DND-41 (cell line): ENCODE results near the gene SPPL3.

Experiments
- ATAC-seq: fragments of 200-7000 bp; cut with Tn5 transposase; 3 replicates; pipeline ENCODE4 v1.9.1; 2021; ENCODE audit warnings: low read depth; ENCODE audit not compliant: insufficient read depth
- DNase-seq: peaks from one replicate; pipeline ENCODE4 v3.0.0-alpha.2; 2020
- H2AFZ ChIP-seq: 2 replicates; pipeline ENCODE4 v1.6.0; 2012; ENCODE audit warnings: low read depth, low read length
- H3K27ac ChIP-seq: 2 replicates; pipeline ENCODE4 v1.5.1; 2012; ENCODE audit warnings: low read length, inconsistent platforms
- H3K27me3 ChIP-seq: fragments of 200-600 bp; sonication (generic); 2 replicates; pipeline ENCODE4 v1.6.0; 2012; ENCODE audit warnings: low read length, mild to moderate bottlenecking, inconsistent platforms; ENCODE audit not compliant: insufficient read depth, poor library complexity
- H3K36me3 ChIP-seq: 2 replicates; pipeline ENCODE4 v1.5.1; 2012; ENCODE audit warnings: low read length, inconsistent platforms; ENCODE audit not compliant: insufficient read depth
- H3K4me1 ChIP-seq: 2 replicates; pipeline ENCODE4 v1.5.1; 2012; ENCODE audit warnings: mild to moderate bottlenecking, low read length; ENCODE audit not compliant: insufficient read depth
- H3K4me2 ChIP-seq: 2 replicates; pipeline ENCODE4 v1.6.0; 2012; ENCODE audit warnings: mild to moderate bottlenecking, moderate library complexity, low read length, inconsistent platforms; ENCODE audit not compliant: insufficient read depth
- H3K4me3 ChIP-seq, 2 experiments: fragments of 200-600 bp in 1 of 2; shearing (Covaris generic) in 1 of 2; 2 replicates each; pipeline ENCODE4 v1.5.1; 2012 to 2016; ENCODE audit warnings: inconsistent platforms in 2 of 2, low read length in 2 of 2, mild to moderate bottlenecking in 2 of 2, low read depth in 1 of 2, moderate library complexity in 1 of 2
- H3K79me2 ChIP-seq: 2 replicates; pipeline ENCODE4 v1.6.0; 2012; ENCODE audit warnings: low read length, inconsistent platforms; ENCODE audit not compliant: insufficient read depth
- H3K9ac ChIP-seq: 2 replicates; pipeline ENCODE4 v1.6.0; 2012; ENCODE audit warnings: low read depth, mild to moderate bottlenecking, inconsistent platforms, low read length, moderate library complexity
- H3K9me3 ChIP-seq: 2 replicates; pipeline ENCODE4 v1.5.1; 2012; ENCODE audit warnings: low read length, moderate library complexity, mild to moderate bottlenecking, inconsistent platforms; ENCODE audit not compliant: insufficient read depth, severe bottlenecking
- H4K20me1 ChIP-seq: 2 replicates; pipeline ENCODE4 v1.6.0; 2012; ENCODE audit warnings: low read length; ENCODE audit not compliant: insufficient read depth
- CTCF ChIP-seq: IDR thresholded peaks from 2 replicates; pipeline ENCODE4 v1.5.1; 2012; ENCODE audit warnings: borderline replicate concordance, low read length, moderate library complexity, mild to moderate bottlenecking; ENCODE audit not compliant: poor library complexity, severe bottlenecking; ENCODE audit errors: extremely low read depth
- EZH2 ChIP-seq: IDR thresholded peaks from 3 replicates; pipeline ENCODE4 v1.6.1; 2012; ENCODE audit warnings: borderline replicate concordance, low read depth, mild to moderate bottlenecking, moderate library complexity, low read length, inconsistent platforms; ENCODE audit not compliant: severe bottlenecking

Gene SPPL3

GRCh38 chr12:120832737-120833136 lies 71.4 kb downstream of the SPPL3 start:
- H3K9me3 ChIP-seq, result no peaks in the 10 kb centered on the region
- no peak for TF ChIP-seq EZH2
- no peak for TF ChIP-seq CTCF
- H3K27ac ChIP-seq, result no peak overlapping the region
- no peak overlapping the region for H3K9ac ChIP-seq
- ATAC-seq (no peak), DNase-seq (no peak)
- no peaks in the 10 kb centered on the region for H3K27me3 ChIP-seq
- peaks cover 88% of the 10 kb centered on the region for H3K79me2 ChIP-seq
- peaks cover 16% of the 10 kb centered on the region for H3K4me1 ChIP-seq
- H3K4me2 ChIP-seq, result no peak overlapping the region
- H3K4me3 ChIP-seq, result no peak overlapping the region
- peaks cover 58% of the 10 kb centered on the region for H4K20me1 ChIP-seq
- no peaks in the 10 kb centered on the region for H3K36me3 ChIP-seq
- H2AFZ ChIP-seq, result no peak overlapping the region

GRCh38 chr12:120831648-120832267 lies 72.4 kb downstream of the SPPL3 start:
- no peak for TF ChIP-seq CTCF
- TF ChIP-seq EZH2, result no peak
- H3K4me3 ChIP-seq, result no peak overlapping the region
- H3K4me2 ChIP-seq, result no peak overlapping the region
- peaks cover 61% of the 10 kb centered on the region for H4K20me1 ChIP-seq
- H3K79me2 ChIP-seq, result peaks cover 86% of the 10 kb centered on the region
- peaks cover 15% of the 10 kb centered on the region for H3K4me1 ChIP-seq
- no peaks in the 10 kb centered on the region for H3K36me3 ChIP-seq
- no peak overlapping the region for H2AFZ ChIP-seq
- DNase-seq (no peak), ATAC-seq (no peak)
- no peaks in the 10 kb centered on the region for H3K9me3 ChIP-seq
- H3K27ac ChIP-seq, result no peak overlapping the region
- no peak overlapping the region for H3K9ac ChIP-seq
- no peaks in the 10 kb centered on the region for H3K27me3 ChIP-seq

GRCh38 chr12:120830966-120831365 lies 73.2 kb downstream of the SPPL3 start:
- Histone ChIP-seq H3K9ac (no peak overlapping the region), H3K36me3 (no peaks in the 10 kb centered on the region), H3K4me3 (no peak overlapping the region), H3K9me3 (no peaks in the 10 kb centered on the region), H3K27me3 (no peaks in the 10 kb centered on the region), H2AFZ (no peak overlapping the region), H4K20me1 (peaks cover 58% of the 10 kb centered on the region), H3K4me2 (no peak overlapping the region), H3K79me2 (peaks cover 86% of the 10 kb centered on the region), H3K27ac (no peak overlapping the region), H3K4me1 (peaks cover 7% of the 10 kb centered on the region)
- ATAC-seq (no peak), DNase-seq (no peak)
- TF ChIP-seq CTCF (no peak), EZH2 (no peak)
